Measurements from ENCODE around the gene SPON2. TPM values are rescaled to one million over a fixed set of nuclear protein-coding genes. Genes with fewer than 3 reads are reported as not detected.

SPON2 gene
- polyA plus RNA-seq, 1 donor, result 55.6 TPM

DNA sequence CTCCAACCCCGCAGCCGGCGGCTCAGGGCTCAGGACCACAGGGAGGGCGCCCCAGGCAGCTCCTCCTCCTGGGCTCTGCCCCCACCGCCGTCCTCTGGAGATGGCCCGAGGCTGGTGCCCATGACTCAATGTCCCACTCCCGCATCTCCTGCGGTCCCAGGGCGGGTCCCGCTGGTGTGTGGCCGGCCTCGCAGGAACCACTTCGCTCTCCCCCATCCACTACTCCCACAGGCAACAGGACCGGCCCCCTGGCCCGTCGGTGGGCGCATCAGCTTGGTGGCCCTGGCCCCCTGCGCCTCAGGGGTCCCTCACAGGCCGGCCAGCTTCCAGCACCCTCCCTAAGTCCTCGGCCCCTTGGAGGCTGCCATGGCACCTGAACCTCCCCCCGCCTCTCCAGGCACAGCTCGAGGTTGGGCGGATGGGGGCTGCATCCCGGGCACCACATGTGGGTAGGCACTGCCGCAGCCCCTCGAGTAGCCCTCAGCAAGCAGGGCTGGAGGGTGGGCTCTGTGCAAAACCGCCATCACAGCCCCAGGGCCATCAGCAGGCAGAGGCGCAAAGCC lies 22.8 kb upstream of the SPON2 start:
- DNase-seq (ENCODE audit: low read depth), result no peak

DNA sequence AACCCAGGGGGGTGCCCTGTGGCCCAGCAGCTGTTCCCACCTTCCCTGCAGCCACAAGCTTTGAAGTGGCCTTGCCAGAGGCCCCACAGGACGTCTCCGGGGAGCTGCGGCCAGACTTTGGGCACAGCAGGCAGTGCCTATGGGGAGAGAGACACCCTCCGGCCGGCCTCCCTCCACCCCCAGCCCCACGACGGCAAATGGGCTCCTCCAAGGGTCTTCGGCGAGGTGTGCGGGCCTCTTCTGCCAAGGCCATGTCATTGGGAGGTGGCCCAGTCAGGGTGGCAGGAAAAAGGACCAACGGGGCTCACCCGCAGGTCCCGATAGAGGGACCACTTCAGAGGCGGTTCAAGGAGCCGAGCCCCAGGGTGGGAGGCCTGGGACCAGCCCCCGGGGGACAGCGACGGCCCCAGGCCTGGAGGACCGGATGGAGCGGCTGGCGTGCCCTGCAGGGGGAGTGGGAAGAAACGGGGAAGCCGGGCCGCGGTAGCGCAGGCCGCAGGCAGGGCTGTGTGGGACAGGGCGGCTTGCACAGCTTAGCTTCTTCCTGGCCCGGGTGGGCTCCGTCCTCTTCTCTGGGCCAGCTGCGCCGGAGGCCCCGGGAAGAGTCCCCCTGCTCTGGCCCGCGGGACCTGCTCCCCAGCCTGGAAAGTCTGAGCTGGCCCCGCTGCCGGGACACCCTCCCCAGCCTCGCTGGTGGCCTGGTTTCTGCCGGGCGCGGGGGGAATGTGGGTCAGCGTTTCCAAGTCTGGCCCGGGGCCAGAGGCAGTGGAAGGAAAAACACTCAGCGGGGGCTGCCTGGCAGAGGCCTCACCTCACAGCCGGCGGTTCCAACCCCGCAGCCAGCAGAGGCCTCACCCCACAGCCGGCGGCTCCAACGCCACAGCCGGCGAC lies 21.9 kb upstream of the SPON2 start:
- no peak for DNase-seq (ENCODE audit: low read depth)

DNA sequence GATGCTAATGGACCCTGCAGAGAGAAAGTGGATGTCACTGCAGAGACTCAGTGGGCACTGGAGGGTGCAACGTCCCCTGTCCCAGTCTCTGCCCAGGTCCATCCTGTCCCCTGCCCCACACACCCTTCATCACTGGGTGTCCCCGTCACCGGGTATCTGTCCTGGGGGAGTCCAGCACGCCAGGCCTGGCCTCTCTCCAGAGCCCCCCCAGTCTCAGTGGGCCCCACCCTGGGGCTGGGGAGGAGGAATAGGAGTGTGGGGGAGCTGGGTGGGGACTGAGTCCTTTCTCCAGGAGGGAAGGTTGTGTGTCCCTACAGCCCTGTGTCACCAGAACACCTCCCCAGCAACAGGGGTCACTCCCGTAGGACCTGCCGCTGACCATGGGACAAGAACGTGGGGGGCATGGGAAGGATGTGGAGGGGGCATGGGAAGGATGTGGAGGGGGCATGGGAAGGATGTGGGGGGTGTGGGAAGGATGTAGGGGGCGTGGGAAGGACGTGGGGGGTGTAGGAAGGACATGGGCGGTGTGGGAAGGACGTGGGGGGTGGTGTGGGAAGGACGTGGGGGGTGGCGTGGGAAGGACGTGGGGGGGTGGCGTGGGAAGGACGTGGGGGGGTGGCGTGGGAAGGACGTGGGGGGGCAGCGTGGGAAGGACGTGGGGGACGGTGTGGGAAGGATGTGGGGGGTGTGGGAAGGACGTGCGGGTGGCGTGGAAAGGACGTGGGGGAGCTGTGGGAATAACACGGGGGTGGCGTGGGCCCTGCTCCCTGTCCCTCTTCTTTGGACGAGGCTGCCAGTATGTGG lies 21.0 kb upstream of the SPON2 start:
- DNase-seq (ENCODE audit: low read depth), result no peak

DNA sequence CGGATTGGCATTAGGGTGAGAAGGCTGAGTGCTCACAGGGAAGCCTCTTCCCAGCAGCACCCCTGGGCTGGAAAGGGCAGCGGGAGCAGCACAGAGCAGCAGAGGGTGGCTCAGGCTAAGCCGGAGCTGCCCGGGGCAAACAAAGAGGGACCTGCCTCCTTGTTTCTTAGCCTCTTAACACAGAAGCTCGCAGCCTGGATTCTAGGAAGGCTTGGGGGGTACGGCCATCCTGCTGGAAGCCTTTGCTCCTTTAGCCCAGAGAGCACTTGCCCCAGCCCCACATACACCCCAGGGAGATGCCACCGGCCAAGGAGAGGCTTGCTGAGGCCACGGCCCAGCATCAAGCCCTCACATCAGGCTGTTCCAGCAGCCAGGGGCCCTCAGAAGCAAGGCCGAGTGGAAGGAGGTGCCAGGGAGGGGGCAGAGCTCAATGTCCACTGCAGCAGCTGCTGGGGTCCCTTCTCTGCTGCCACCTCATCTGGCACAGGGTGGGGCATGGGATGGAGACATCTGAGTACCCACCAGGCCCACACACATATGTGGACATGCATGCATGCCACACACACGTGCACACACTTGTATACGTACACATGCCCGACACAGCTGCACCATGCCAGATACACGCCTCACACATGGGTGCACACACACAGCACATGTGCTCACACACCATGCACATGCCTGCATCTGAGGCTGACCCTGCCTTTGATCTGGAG lies 20.3 kb upstream of the SPON2 start:
- DNase-seq (ENCODE audit: low read depth), result no peak

DNA sequence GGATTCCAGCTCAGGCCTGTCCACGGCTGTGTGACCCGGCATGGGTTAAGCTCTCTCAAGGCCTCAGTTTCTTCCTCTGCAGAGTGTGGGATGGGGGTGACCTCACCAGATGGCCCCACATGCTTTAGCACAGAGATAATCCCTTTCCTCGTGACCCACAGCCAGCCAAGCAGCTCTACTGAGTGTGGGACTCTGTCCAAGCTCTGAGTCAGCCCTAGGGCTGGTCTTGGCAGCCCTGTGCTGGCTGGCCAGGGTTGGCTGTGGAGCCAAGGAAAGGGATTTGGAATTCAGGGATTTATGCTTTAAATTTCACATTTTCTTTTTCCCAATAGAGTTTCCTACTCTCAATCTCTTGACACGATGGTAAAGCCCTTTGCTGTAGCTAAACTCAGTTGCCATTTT lies 19.7 kb upstream of the SPON2 start:
- DNase-seq (ENCODE audit: low read depth), result peak; percentile 76

DNA sequence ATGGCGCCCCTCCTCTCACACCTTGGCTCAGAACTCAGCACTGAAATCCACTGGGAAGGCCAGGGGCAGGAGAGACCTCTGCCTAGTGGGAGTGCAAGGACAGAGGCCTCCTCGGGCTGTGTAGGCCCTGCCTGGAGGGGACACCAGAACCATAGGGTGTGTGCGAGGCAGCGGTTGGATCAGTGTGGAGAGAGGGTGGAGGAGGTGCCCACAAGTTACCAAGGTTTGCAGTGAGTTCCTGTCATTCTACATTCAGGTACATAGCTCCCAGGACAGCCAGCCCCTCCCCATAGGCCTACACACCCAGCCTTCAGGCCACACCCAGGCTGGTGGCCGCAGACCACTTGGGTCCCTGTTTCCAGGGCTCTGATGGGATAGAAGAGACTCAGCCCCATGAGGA lies 19.2 kb upstream of the SPON2 start:
- DNase-seq (ENCODE audit: low read depth), result no peak

DNA sequence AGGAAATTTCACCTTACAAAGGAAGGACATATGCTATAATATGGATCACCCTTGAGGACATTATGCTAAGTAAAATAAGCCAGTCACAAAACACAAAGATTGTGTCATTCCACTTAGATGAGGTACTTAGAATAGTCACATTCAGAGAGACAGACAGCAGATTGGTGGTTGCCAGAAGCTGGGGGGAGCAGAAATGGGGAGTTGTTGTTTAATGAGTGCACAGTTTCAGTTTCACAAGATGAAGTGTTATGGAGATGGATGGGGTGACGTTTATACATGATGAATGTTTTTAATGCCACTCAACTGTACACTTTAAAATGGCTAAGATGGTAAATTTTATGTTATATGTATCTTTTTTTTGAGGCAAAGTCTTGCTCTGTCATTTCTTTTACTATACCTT lies 14.8 kb upstream of the SPON2 start:
- DNase-seq (ENCODE audit: low read depth), result no peak

DNA sequence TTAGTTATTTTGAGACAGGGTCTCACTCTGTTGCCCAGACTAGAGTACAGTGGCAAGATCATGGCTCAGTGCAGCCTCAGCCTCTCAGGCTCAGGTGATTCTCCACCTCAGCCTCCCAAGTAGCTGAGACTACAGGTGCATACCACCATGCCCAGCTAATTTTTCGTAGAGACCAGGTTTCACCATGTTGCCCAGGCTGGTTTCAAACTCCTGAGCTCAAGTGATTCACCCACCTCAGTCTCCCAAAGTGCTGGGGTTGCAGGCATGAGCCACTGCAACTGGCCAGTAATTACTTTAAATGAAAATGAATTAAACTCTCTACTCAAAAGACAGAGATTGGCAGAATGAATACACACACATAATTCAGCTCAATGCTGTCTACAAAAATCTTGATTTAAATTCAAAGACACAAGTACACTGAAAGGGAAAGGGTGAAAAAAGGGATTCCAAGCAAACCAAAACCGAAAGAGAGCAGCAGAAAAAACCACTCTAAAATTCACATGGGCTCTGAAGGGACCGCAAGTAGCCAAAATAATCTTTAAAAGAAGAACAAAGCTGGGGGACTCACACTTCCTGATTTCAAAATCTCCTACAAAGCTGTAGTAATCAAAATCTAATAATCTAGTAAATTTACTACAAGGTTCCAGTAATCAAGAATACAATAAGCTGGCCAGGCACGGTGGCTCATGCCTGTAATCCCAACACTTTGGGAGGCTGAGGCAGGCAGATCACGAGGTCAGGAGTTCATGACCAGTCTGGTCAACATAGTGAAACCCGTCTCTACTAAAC lies 11.8 kb upstream of the SPON2 start:
- no peak for DNase-seq (ENCODE audit: low read depth)

DNA sequence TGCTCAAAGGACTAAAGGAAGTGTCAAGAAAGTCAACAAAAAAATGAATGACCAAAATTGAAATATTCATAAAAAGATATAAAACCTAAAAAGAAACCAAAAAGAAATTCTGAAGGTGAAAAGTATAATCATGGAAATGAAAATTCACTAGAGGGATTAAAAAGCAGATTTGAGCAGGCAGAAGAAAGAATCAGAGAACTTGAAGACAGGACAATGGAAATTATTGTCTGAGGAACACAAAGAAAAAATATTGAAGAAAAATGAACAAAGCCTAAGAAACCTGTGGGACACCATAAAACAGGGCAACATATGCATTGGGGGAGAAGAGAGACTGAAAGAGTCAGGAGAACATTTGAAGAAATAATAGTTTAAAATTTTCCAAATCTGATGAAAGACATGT lies 9.9 kb upstream of the SPON2 start:
- DNase-seq (ENCODE audit: low read depth), result no peak

DNA sequence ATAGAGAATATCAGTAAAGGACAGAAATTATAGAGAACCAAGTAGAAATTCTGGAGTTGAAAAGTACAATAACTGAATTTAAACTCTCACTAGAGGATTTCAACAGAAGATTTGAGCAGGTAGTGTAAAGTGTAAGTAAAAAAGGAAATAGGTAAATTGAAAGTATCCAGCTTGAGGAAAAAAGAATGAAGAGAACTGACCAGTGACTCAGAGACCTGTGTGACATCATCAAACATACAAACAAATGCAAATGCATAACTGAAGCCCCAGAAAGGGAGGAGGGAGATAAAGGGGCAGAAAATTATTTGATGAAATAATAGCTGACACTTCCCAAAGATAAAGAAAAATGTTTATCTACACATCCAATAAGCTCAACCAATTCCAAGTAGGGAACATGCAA lies 8.3 kb upstream of the SPON2 start:
- no peak for DNase-seq (ENCODE audit: low read depth)

DNA sequence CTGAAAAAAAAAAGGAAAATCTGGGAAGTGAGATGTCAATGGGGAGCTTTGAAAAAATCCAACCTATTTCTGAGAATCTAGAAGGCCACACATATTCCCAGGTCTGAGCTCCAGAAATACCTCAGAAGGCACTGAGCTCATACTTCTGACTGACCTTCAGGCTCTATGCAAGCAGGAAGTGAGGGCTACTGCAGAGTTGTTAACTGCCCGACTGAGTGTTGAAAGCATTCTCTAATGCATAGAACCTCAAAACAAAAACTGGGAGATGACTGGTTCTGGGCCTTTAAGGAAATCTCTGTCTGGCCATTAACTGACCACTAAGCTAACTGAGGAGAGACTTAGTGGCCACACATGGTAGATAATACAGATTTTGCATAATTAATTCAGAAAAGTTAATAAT lies 7.6 kb upstream of the SPON2 start:
- no peak for DNase-seq (ENCODE audit: low read depth)

DNA sequence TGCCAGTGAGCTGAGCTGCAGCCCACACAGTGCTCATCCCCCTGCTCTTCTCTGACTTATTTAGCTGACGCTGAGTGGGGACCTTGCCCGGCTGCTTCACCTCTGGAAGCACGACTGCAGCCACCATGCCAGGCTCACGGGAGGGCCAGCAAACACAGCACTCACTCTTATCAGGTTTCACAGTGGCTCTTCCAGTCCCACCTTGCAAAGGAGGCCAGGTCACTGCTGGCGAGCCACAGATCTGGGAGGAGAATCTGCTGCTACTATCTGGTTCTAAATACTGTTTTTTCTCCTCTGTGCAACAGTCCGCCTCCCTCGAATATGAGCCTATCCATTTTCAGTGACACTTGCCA lies 6.7 kb upstream of the SPON2 start:
- no peak for DNase-seq (ENCODE audit: low read depth)

DNA sequence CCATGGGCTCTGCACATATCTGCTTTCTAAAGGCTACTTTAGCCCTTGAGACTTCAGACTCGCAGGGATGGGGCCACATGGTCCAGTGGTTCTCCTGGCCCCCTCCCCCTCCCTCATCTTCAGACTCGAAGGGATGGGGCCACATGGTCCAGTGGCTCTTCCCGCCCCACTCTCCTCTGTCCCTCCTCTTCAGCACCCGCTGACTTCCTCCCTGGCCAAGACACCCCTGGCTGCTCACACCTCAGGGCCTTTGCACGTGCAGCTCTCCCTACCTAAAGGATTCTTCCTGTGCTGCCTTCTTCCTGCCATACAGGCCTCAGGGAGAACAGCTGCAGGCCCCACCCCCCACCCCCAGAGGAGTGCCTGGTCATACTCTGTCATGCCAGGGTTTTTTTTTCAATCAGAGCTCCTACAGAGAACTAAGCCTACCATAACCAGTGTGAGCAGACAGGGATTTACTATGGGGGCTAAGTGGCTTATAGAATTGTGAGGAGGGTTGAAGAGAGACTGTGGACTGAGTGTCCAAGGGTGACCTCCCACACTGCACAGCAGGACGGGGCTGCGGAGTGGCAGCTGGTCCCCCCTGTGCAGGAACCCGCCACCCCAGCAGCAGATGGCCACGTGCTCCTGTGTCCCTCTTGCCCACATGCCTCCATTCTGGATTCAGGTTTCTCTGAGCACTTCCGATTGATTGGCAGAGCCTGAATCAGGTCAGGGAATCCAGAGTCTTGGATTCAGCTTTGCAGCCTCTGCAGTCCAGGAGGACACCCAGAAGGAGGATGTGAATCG lies 6.1 kb upstream of the SPON2 start:
- DNase-seq (ENCODE audit: low read depth), result no peak

DNA sequence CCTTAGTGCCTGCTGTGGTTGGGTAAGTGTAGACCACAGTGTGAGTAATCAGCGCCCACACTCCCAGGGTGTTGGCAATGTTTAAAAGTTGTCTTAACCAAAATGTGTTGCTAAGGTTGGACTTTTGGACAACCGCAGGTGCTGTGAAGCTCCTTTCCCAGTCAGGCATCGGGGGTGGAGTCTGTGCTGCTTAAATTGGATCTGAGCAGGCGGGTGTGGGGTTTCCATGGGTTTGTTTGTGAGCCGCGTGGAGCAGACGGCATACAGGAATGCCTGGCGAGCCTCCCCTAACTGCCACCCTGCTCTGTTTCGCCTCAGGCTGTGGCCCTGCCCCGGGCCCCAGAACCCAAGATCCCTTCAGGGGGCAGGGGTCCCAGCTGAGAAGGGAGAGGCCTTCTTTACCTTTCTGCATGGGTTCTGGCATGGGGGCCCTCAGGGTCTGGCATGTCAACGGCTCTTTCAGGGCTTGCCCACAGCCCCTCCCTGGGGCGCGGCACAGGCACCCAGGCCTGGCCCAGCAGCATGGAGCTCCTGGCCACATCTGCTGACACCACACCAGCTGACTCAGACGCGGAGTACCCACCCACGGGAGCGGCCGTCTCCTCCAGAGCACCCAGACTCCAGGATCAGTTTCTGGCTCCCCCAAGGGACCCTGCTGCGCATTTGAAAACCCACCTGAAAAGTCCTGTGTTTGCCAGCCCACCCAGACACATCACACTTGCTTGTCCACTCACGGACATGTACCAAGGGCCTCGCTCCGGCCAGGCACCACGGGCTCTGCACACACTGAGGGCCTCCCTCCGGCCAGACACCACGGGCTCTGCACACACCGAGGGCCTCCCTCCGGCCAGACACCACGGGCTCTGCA lies 5.1 kb upstream of the SPON2 start:
- no peak for DNase-seq (ENCODE audit: low read depth)

DNA sequence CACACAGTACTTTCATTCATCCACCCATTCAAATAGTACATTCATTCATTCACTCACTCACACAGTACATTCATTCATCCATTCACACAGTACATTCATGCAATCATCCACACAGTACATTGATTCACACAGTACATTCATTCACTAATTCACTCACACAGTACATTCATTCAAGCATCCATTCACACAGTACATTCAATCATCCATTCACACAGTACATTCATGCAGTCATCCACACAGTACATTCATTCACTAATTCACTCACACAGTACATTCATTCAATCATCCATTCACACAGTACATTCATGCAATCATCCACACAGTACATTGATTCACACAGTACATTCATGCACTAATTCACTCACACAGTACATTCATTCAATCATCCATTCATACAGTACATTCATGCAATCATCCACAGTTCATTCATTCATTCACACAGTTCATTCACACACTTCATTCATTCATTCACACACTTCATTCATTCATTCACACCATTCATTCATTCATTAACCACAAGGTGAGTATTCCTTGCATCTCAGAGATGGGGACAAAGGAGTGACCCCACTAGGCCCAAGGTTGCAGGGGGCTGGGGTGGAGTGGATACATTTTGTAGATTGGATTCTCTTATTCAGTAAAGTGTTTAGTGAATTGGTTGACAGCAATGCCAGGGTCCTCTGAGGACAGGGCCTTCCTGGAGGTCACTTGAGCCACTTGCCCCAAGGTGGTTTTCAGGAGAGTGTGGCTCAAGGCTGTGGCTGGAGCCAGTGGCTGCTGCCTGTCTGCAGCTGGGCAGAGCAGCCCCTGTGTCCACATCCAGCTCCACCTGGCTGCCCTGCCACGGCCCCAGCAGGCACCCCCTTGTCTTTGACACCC lies 4.3 kb upstream of the SPON2 start:
- DNase-seq (ENCODE audit: low read depth), result no peak

DNA sequence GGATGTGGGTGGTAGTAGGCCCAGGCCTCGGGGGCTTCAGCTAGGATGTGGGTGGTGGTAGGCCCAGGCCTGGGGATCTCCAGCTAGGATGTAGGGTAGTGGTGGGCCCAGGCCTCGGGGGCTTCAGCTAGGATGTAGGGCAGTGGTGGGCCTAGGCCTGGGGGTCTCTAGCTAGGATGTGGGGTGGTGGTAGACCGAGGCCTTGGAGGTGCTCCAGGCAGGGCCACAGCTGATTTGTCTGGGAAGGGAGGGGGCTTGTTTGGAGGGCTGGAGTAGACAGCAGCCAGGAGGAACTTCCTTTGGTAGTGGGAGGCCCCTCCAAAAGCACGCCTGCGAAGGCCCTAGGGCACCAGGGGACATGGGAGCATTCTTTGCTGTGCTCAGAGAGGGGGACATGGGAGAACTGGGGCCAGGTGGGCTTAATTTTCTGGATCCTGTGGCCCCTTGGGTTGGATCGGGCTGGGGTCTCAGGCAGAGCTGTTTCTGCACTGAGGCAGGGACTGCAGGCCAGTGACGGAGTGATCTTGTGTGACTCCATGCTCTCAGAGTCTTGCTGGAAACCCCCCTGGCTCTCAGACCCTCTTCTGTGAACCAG lies 3.3 kb upstream of the SPON2 start:
- no peak for DNase-seq (ENCODE audit: low read depth)

DNA sequence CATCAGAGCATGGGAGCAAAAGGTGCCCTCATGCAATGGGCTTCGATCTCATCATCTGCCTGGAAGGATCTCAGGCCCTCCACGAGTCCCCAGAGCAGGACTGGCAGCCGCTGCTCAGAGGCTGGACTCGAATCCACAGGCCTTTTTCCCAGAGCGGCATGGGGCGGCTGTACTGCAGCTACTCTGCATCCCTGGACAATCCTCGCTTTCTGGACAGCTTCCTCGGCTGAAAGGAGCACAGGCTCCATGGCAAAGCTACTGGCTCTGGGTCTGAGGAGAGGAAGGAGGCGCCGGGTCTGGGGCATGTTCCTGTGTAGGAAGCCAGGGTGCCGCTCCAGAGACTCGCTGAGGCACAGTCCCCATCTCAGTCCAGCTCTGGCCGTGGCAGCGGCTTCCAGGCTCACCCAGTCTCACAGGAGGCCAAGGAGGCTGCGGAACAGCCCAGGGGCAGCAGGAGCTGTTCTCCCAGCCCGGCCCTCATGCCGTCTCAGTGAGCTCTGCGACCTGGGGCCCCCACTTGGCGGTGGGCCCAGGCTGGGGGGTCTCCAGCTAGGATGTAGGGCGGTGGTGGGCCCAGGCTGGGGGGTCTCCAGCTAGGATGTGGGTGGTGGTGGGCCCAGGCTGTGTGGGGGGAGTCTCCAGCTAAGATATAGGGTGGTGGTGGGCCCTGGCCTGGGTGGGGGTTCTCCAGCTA lies 2.7 kb upstream of the SPON2 start:
- no peak for DNase-seq (ENCODE audit: low read depth)
